GM19193 (cell line): ENCODE data around the gene POLR1G.

ENCODE experiments used
- POLR2A ChIP-seq: IDR thresholded peaks from 4 replicates; pipeline ENCODE4 v1.6.1; 2011; ENCODE audit not compliant: insufficient read depth, insufficient read length; ENCODE audit errors: extremely low read depth

POLR1G gene, protein sequence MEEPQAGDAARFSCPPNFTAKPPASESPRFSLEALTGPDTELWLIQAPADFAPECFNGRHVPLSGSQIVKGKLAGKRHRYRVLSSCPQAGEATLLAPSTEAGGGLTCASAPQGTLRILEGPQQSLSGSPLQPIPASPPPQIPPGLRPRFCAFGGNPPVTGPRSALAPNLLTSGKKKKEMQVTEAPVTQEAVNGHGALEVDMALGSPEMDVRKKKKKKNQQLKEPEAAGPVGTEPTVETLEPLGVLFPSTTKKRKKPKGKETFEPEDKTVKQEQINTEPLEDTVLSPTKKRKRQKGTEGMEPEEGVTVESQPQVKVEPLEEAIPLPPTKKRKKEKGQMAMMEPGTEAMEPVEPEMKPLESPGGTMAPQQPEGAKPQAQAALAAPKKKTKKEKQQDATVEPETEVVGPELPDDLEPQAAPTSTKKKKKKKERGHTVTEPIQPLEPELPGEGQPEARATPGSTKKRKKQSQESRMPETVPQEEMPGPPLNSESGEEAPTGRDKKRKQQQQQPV

DNA sequence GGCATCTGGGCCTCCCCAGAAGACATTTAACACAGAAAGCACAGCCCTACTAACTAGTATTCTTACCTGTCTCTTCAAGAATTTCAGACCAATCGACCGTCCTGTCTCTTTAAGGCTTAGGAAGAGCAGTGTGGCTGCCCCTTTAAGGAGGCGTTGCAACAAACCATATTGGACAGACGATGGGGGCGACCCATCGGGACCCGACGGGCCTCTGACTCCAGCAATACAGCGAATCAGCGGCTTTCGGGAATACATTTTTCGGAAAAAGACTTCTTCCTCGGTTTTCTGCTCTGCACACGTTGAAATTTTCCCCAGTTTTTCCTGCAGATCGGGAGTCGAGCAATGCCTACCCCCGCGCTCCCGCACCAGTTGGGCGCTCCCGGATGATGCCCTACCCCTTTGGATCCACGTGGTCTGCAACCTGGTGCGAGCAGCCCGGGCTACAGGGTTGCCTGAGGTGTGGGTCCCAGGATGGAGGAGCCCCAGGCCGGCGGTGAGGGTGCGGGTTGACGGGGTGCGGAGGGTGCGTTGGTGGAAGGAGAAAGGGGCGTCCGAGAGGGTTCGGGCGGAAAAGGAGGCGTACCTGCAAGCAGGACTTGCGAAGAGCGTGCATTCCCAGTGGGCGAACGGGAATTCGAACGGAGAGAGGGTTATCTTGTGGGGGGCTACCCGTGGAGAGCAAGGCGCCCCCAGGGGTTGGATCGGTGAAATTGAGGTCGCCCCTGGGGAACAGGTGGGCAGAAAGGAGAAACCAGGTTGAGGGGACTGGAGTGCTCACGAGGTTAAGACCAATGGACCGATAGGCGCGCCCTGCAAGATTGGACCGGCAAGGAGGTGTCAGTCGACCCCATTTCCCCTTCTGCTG is at the start of gene POLR1G:
TSS of gene POLR1G (plus strand) at position 419 of the 865 bp plus-strand sequence. CDS start at position 472, 53 bp downstream.
- TF ChIP-seq POLR2A = peak; percentile 82

DNA sequence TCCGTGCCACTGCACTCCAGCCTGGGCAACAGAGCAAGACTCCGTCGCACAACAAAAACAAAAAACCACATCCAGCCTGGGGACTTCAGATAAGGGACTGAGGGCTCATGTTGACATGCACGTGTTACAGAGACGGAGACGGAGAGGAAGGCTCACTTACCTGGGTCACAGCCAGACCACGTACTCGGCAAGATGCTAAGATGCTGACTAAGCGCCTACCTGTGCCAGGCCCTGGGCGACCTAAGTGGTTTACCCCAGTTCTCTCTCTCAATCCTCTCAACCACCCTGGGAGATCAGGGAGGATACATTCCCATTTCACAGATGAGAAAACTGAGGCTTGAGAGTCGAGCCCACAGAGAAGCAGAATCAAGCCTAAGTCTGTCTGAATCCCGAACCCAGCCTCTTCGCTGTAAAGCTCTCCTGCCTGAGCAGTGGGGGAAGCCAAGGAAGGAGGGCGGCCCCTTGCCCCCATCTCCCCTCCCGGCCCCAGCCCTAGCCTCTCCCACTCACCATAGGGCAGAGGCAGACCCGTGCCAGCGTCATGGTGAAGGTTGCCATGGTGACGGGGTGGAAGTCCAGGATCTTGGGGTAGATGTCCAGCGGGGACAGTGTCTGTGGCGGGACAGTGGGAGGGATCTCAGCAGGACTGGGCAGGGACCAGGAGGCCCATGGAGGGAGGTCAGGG is 49.5 kb upstream of the POLR1G start:
- TF ChIP-seq POLR2A = no peak

DNA sequence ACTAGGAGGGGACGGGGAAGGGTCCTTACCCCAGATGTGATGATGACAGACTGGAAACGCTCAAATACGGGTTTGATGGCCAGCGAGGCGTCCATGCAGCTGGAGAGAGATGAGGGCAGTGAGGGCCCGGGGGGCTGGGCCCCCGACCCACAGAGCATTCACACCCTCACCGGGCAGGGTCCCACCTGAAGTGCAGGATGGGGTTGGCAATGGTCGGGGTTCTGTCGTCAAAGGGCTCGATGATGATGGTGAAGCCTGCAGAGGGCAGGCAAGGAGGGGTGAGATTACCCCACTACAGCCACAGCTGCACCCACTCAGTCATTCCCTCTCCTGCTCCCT is 49.0 kb upstream of the POLR1G start:
- no peak for TF ChIP-seq POLR2A

DNA sequence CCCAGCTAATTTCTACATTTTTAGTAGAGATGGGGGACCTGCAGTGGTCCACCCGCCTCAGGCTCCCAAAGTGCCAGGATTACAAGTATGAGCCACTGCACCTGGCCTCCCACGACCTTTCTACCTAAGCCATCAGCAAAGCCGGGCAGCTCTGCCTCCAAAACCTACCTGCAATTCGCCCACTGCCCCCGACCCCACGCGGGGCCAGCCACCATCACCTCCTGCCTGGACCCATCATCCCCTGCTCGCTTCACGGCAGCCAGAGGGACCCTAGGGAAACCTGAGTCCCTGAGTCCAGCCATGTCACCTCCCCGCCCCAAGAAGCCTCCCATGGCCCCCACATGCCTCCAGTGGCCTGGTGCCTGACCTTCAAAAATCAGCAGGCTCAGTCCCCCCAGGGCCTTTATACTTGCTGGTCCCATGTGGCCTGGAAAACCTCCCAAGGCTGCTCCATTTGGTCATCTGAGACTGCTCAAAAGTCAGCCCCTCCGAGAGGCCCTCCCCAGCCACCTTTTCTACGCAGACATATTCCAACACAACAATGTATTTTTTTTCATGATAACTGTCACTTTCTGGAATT is 48.1 kb upstream of the POLR1G start:
- no peak for TF ChIP-seq POLR2A

DNA sequence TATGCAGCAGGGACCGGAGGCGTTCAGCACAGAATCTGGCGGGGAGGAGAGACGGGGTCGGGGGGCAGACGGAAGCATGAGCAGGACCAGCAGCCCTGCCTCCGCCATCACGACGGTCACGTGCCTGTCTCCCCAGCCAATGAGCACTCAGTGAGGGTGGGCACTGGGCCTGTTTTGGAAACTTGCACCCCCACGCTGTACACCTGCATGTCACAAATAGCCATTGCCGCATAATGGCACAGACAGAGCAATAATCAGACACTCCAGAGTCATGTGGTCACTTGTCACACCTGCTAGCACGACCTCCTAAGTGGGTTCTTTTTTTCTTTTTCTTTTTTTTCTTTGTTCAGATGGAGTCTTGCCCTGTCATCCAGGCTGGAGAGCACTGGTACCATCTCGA is 44.8 kb upstream of the POLR1G start:
- no peak for TF ChIP-seq POLR2A

DNA sequence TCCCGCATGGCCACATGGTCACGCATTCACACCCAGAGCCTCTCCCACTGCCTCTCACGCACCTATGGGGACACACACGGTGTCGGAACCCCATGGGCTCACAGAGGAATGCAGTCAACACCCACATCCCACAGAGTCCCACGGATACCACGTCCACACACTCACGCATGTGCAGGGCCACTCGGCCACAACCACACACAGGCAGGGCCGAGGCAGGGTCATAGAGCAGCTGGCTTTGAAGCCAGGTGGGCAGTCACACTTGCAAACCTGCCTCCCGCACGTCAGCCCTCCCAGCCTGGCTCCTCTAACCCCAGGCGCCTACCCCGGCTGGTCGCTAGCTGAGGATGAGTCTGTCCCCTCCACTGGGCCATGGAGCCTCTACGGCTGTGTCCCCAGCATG is 44.2 kb upstream of the POLR1G start:
- no peak for TF ChIP-seq POLR2A

DNA sequence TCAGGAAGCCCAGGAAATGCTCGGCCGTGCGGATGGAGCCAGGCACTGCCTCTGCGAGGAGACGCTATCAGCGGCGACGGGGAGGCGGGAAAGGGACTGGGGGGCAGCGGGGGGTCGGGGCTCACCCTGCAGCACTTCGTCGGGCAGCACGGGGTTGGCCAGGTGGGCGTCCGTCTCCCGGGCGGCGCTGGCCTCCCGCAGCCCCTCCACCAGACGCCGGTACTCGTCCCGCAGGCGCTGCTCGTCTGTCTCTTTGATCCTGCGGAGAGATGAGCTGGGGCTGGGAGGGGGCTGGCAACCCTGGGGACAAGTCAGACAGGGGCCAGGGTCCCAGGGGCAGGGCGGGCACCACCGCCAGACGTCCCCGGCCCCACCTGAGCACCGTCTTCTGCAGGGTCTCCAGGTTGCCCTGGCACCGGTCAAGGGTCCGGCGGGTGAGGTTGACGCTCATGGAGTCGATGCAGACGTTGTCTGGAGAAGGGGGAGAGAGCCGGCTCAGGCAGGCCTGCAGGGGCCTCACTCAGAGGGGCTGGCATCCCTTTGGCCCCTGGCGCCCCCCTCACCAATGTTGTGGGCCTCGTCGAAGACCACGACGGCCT is 42.5 kb upstream of the POLR1G start:
- no peak for TF ChIP-seq POLR2A

DNA sequence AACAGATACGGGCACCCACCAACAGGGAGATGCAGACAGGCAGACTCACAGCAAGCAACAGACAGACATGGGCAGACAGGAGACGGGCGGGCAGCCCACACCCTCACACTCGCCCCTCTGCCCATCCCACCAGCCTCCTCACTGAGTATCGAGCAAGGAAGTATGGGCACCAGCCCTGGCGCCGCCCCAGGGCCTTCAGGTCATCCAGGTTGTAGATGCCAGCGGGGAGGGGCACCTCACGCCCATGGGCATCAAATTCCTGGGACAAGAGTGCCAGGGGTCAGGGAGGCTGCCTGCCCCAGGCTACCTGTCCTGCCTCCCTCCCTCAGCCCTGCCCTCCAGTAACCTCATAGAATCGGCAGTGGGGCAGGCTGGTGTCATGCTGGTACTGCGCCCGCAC is 41.7 kb upstream of the POLR1G start:
- TF ChIP-seq POLR2A = no peak

DNA sequence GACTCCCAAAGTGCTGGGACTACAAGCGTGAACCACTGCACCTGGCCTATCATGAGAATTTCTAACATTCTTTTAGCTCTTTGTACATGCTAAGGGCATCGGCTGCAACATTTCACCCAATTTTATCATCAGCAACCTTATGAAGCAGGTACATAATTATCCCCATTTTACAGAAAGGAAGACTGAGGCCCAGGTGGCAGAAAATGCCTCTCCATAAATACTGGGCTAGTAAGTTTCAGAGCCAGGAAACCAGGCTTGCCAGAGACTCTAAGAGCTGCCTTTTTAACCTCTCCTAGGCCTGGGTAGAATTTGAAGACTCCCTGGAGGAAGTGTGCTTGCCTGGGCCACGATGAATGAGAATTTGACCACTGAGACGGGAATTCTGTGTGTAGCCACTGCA is 38.3 kb upstream of the POLR1G start:
- TF ChIP-seq POLR2A = no peak

DNA sequence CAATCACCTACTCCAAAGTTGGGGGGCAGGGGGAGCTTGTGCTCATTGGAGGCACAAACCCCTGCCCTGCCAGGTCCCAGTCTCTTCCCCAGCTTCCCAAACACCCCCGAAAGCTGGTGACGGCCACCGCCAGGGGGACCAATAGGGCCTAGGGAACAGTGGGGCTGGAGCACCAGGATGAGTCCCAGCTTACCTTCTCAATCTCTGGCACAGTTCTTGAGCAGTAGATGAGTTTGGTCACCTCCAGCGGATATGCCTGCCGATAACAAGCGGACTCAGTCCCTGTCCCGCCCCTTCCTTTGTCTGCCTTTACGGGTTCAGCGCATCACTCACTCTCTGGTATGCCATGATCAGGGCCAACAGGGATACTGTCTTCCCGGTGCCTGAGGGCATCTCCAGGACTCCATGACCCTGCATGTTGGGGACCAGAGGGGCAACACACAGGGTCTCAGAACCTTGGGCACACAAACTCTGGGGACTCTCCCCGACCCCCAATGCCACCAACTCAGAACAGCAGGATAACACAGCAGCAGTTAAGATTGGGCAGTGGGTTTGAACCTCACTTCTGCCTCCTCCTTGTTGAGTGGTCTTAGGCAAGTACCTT is 37.6 kb upstream of the POLR1G start:
- no peak for TF ChIP-seq POLR2A

DNA sequence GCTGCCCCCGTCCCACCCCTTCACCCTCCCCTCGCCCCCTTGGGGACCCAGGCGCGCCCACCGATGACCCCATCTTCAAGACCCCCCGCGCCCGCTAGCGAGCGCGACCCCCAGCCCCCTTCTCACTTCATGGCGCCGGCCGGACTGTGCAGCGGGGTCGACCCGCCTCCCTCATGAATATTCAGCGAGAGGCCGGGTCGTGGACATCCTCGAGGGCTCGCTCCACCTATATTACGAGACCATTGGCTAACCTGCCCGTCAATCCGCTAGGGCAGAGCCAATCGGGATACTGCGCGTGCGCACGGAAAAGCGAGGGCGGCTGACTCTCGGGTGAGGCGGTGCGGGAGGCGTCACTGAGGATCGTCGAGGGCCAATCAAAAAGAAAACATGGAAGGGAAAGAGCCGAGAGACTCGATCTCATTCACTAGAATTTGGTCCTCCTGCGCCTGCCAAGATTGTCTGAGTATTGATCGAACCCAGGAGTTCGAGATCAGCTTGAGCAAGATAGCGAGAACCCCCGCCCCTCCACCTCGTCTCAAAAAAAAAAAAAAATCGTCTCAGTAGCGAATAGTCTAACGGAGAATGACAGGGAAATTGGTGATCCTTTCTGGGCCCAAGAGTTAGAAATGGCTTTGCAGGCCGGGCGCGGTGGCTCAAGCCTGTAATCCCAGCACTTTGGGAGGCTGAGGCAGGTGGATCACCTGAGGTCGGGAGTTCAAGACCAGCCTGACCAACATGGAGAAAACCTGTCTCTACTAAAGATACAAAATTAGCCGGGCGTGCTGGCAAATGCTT is 35.8 kb upstream of the POLR1G start, which contains the start of gene ERCC2:
TSS of gene ERCC2 (minus strand) at position 164 of the 795 bp plus-strand sequence. CDS start at position 131, 33 bp downstream.
- TF ChIP-seq POLR2A = peak; percentile 50

DNA sequence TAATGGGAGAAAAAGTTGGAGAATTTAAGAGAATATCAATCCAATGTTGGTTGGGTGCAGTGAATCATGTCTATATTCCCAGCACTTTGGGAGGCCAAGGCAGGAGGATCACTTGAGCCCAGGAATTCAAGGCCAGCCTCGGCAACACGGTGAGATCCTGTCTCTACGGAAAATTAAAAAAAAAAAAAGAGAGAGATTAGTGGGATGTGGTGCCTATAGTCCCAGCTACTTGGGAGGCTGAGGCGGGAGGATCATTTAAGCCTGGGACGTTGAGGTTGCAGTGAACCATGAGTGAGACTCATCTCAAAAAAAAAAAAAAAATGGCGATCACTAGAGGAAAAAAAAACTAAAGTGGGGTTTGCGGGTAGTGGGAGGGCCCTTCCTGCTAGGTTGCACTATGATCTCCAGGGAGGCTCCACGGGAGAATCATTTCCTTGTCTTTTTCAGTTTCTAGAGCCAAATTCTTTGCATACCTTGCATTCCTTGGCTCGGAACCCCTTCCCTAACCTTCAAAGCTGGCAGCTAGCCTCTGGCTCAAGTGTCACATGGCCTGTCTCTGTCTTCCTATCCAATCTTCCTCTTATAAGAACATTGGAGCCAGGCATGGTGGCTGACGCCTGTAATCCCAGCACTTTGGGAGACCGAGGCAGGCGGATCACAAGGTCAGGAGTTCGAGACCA is 30.3 kb upstream of the POLR1G start:
- TF ChIP-seq POLR2A = no peak

DNA sequence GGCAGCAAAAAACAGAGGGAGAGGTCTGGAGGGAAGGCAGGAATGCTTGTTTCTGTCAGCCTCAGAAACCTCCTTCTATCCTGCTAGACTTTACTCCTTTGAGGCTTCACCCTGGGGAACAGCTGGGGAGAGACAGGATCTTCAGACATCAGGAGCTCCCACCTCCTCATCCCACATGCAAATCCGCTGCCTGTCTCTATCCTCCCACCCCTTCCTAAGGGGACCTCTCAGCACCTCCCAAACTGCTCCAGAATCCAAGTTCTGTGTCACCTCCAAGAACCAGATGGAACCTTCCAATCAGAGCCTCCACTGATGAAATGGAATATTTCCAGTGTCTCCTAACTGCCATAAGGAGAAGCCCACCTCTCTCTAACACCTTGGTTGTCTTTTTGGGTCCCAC is 26.3 kb upstream of the POLR1G start:
- TF ChIP-seq POLR2A = no peak

DNA sequence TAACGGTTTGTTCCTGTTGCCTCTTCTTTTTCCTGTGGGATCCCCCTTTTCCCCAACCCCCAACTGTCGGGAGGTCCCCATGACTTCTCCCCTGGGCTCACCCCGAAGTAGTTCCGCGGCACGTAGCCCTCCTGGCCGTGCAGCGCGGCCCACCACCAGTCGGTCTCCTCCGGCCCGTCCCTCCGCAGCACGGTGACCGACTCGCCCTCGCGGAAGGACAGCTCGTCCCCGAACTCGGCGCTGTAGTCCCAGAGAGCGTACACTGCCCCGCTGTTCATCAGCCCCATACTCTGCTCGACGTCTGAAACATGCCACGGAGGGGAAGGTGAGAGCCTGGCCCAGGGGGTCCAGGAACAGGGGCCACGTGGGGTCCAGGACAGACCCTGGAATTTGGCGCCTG is 24.0 kb upstream of the POLR1G start:
- TF ChIP-seq POLR2A = no peak
